WTC11 (cell line): Measurements from ENCODE around the gene TMEM186. TPM values are rescaled to one million over a fixed set of nuclear protein-coding genes. Genes with fewer than 3 reads are reported as not detected.

Experiments
- ATAC-seq: fragments of 200-7000 bp; cut with Tn5 transposase; 2 replicates; pipeline ENCODE4 v1.10.0; 2021; ENCODE audit warnings: mild to moderate bottlenecking, moderate library complexity
- CTCF ChIA-PET: fragments of 300-600 bp; sonication (Branson Sonifier 250); formaldehyde crosslinking; loops from one replicate; lab custom pipeline; 2021; ENCODE audit warnings: antibody characterized with exemption; lab: Charles Lee
- POLR2A ChIA-PET: fragments of 350-600 bp; sonication (Branson Sonifier 250); formaldehyde crosslinking; loops from one replicate; lab custom pipeline; 2021; ENCODE audit warnings: antibody characterized with exemption; lab: Charles Lee
- DNase-seq: peaks from one replicate; pipeline ENCODE4 v3.0.0; 2021; ENCODE audit warnings: low spot score
- H3K27ac Mint-ChIP-seq: 2 replicates; pipeline ENCODE4 v1.8.0; 2021; ENCODE audit warnings: mixed read lengths
- H3K27me3 Mint-ChIP-seq: 2 replicates; pipeline ENCODE4 v1.8.0; 2021; ENCODE audit warnings: low read depth, mild to moderate bottlenecking, moderate library complexity, mixed read lengths
- H3K36me3 Mint-ChIP-seq: 2 replicates; pipeline ENCODE4 v1.8.0; 2021; ENCODE audit warnings: mixed read lengths
- H3K4me1 Mint-ChIP-seq: 2 replicates; pipeline ENCODE4 v1.8.0; 2022; ENCODE audit warnings: mixed read lengths
- H3K4me3 Mint-ChIP-seq: 2 replicates; pipeline ENCODE4 v1.8.0; 2021; ENCODE audit warnings: mild to moderate bottlenecking, moderate library complexity, mixed read lengths
- H3K9me3 Mint-ChIP-seq: 2 replicates; pipeline ENCODE4 v1.8.0; 2021; ENCODE audit warnings: mixed read lengths
- ATF1 ChIP-seq: sonication (generic); formaldehyde crosslinking; IDR thresholded peaks from 2 replicates; pipeline ENCODE4 v1.8.1; 2023; ENCODE audit warnings: mild to moderate bottlenecking, moderate library complexity, missing genetic modification reagents
- CDX4 ChIP-seq: fragments of 250-450 bp; sonication (Bioruptor Pico); IDR thresholded peaks from 2 replicates; pipeline ENCODE4 v1.9.0; 2021; ENCODE audit warnings: moderate library complexity, mild to moderate bottlenecking, inconsistent platforms, borderline replicate concordance
- CREB1 ChIP-seq: sonication (generic); formaldehyde crosslinking; IDR thresholded peaks from 2 replicates; pipeline ENCODE4 v1.8.0; 2023; ENCODE audit warnings: mild to moderate bottlenecking, missing genetic modification reagents
- FOXJ3 ChIP-seq: sonication (generic); formaldehyde crosslinking; IDR thresholded peaks from 2 replicates; pipeline ENCODE4 v1.9.0; 2021; ENCODE audit warnings: missing genetic modification reagents, mild to moderate bottlenecking, borderline replicate concordance
- FOXP1 ChIP-seq: sonication (generic); formaldehyde crosslinking; IDR thresholded peaks from 2 replicates; pipeline ENCODE4 v1.8.0; 2022; ENCODE audit warnings: missing genetic modification reagents, mild to moderate bottlenecking, moderate library complexity, borderline replicate concordance
- FOXP4 ChIP-seq: sonication (generic); formaldehyde crosslinking; IDR thresholded peaks from 2 replicates; pipeline ENCODE4 v1.8.0; 2022; ENCODE audit warnings: mild to moderate bottlenecking, missing genetic modification reagents
- IRF2 ChIP-seq: sonication (generic); formaldehyde crosslinking; IDR thresholded peaks from 2 replicates; pipeline ENCODE4 v1.8.0; 2022; ENCODE audit warnings: low read depth, missing genetic modification reagents, borderline replicate concordance
- JUN ChIP-seq: sonication (generic); formaldehyde crosslinking; IDR thresholded peaks from 2 replicates; pipeline ENCODE4 v1.8.0; 2023; ENCODE audit warnings: mild to moderate bottlenecking, missing genetic modification reagents
- MLX ChIP-seq: sonication (generic); formaldehyde crosslinking; IDR thresholded peaks from 2 replicates; pipeline ENCODE4 v1.8.1; 2023; ENCODE audit warnings: mild to moderate bottlenecking, missing genetic modification reagents, moderate library complexity
- MXD4 ChIP-seq: fragments of 250-450 bp; sonication (Bioruptor Pico); IDR thresholded peaks from 2 replicates; pipeline ENCODE4 v1.8.0; 2021; ENCODE audit warnings: mild to moderate bottlenecking, moderate library complexity, borderline replicate concordance
- NR1H2 ChIP-seq: sonication (generic); formaldehyde crosslinking; IDR thresholded peaks from 2 replicates; pipeline ENCODE4 v1.9.0; 2021; ENCODE audit warnings: mild to moderate bottlenecking, moderate library complexity, missing genetic modification reagents
- NR2C2 ChIP-seq: sonication (generic); formaldehyde crosslinking; IDR thresholded peaks from 2 replicates; pipeline ENCODE4 v1.8.0; 2022; ENCODE audit warnings: mild to moderate bottlenecking, missing genetic modification reagents
- PREB ChIP-seq: sonication (generic); formaldehyde crosslinking; IDR thresholded peaks from 2 replicates; pipeline ENCODE4 v1.8.1; 2022; ENCODE audit warnings: mild to moderate bottlenecking, missing genetic modification reagents, moderate library complexity, borderline replicate concordance
- RELA ChIP-seq: sonication (generic); formaldehyde crosslinking; IDR thresholded peaks from 2 replicates; pipeline ENCODE4 v1.8.1; 2022; ENCODE audit warnings: missing genetic modification reagents, mild to moderate bottlenecking, borderline replicate concordance
- RORB ChIP-seq: fragments of 250-450 bp; sonication (Bioruptor Pico); IDR thresholded peaks from 2 replicates; pipeline ENCODE4 v1.9.0; 2021; ENCODE audit warnings: mild to moderate bottlenecking
- SMAD4 ChIP-seq: sonication (generic); formaldehyde crosslinking; IDR thresholded peaks from 2 replicates; pipeline ENCODE4 v1.8.0; 2022; ENCODE audit warnings: mild to moderate bottlenecking, missing genetic modification reagents
- TEAD1 ChIP-seq: sonication (generic); formaldehyde crosslinking; IDR thresholded peaks from 2 replicates; pipeline ENCODE4 v1.8.0; 2022; ENCODE audit warnings: mild to moderate bottlenecking, missing genetic modification reagents
- ZNF232 ChIP-seq: sonication (generic); formaldehyde crosslinking; IDR thresholded peaks from 2 replicates; pipeline ENCODE4 v1.8.0; 2022; ENCODE audit warnings: mild to moderate bottlenecking, missing genetic modification reagents
- ZNF416 ChIP-seq: fragments of 250-450 bp; sonication (Bioruptor Pico); IDR thresholded peaks from 2 replicates; pipeline ENCODE4 v1.9.0; 2021; ENCODE audit warnings: mild to moderate bottlenecking, inconsistent platforms
- total RNA-seq: library from RNA; stranded (reverse); gene quantifications from 3 replicates; pipeline ENCODE4 v1.2.3, GENCODE V29; 2021
- TF ChIP-seq, protein P1 (sequence below): sonication (generic); formaldehyde crosslinking; IDR thresholded peaks from 2 replicates; pipeline ENCODE4 v1.8.1; 2023; ENCODE audit warnings: mild to moderate bottlenecking, missing genetic modification reagents
- TF ChIP-seq, protein P2 (sequence below): sonication (generic); formaldehyde crosslinking; IDR thresholded peaks from 2 replicates; pipeline ENCODE4 v1.8.1; 2023; ENCODE audit warnings: mild to moderate bottlenecking, moderate library complexity, missing genetic modification reagents
- TF ChIP-seq, protein P3 (sequence below): sonication (generic); formaldehyde crosslinking; IDR thresholded peaks from 2 replicates; pipeline ENCODE4 v1.8.0; 2022; ENCODE audit warnings: mild to moderate bottlenecking, missing genetic modification reagents
- TF ChIP-seq, protein P4 (sequence below): fragments of 250-450 bp; sonication (Bioruptor Pico); IDR thresholded peaks from 2 replicates; pipeline ENCODE4 v1.8.0; 2021; ENCODE audit warnings: mild to moderate bottlenecking

TMEM186 gene
- total RNA-seq, 1 experiment from 2014 or later, result 17.8 TPM

- TF ChIP-seq FOXP1 (CRISPR knock-in tag), result no peak
- no peak for TF ChIP-seq MLX (CRISPR knock-in tag)
- no peak for TF ChIP-seq NR2C2 (CRISPR knock-in tag)
- TF ChIP-seq CREB1 (CRISPR knock-in tag), result no peak
- TF ChIP-seq, protein P1, sequence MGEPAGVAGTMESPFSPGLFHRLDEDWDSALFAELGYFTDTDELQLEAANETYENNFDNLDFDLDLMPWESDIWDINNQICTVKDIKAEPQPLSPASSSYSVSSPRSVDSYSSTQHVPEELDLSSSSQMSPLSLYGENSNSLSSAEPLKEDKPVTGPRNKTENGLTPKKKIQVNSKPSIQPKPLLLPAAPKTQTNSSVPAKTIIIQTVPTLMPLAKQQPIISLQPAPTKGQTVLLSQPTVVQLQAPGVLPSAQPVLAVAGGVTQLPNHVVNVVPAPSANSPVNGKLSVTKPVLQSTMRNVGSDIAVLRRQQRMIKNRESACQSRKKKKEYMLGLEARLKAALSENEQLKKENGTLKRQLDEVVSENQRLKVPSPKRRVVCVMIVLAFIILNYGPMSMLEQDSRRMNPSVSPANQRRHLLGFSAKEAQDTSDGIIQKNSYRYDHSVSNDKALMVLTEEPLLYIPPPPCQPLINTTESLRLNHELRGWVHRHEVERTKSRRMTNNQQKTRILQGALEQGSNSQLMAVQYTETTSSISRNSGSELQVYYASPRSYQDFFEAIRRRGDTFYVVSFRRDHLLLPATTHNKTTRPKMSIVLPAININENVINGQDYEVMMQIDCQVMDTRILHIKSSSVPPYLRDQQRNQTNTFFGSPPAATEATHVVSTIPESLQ, result no peak
- TF ChIP-seq JUN (CRISPR knock-in tag), result no peak
- TF ChIP-seq ATF1, result no peak
- TF ChIP-seq FOXJ3 (CRISPR knock-in tag), result no peak
- TF ChIP-seq, protein P2, sequence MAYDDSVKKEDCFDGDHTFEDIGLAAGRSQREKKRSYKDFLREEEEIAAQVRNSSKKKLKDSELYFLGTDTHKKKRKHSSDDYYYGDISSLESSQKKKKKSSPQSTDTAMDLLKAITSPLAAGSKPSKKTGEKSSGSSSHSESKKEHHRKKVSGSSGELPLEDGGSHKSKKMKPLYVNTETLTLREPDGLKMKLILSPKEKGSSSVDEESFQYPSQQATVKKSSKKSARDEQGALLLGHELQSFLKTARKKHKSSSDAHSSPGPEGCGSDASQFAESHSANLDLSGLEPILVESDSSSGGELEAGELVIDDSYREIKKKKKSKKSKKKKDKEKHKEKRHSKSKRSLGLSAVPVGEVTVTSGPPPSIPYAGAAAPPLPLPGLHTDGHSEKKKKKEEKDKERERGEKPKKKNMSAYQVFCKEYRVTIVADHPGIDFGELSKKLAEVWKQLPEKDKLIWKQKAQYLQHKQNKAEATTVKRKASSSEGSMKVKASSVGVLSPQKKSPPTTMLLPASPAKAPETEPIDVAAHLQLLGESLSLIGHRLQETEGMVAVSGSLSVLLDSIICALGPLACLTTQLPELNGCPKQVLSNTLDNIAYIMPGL (CRISPR knock-in tag), result no peak
- no peak for TF ChIP-seq NR1H2 (CRISPR knock-in tag)
- no peak for TF ChIP-seq RELA (CRISPR knock-in tag)
- no peak for TF ChIP-seq FOXP4 (CRISPR knock-in tag)
- TF ChIP-seq ZNF232, result no peak
- no peak for TF ChIP-seq PREB (CRISPR knock-in tag)
- TF ChIP-seq, all 79 proteins: peak for 0
Measured at GRCh38 chr16:8801701-8802100, 4.3 kb upstream of the TMEM186 start (continued).

DNA sequence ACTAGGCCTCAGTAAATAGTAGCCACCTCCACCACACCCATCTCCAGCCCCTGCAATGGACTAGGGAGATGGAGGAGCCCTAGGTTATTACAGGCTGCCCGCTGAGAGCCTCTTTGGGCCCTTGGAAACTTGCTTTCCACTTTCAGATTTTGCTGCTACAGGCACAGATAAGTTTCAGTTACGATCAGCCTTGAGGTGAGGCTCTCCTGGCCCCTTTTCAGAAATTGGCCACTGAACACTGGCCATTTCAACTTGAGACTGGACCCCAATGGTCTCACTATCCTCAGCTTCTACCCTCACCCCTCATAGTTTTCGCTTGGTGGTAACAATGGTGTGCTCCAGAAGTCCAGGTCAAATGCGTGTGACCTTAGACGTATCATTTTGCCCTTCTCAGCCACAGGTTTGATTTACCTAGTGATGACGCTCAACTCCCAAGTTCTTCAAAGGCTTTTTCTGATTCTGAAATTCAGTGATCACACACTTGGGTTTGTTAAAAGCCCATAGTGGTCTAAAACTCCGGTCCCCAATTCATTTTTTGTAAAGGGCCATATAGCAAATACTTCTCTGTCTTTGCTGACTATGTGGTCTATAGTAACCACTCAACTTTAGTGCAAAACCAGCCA is 1.2 kb upstream of the TMEM186 start:
- CTCF ChIA-PET, result no interaction called here
- POLR2A ChIA-PET, result no interaction called here
- Mint-ChIP-seq H3K27ac (peak overlapping the region; percentile 53; the same call in 1 of the 2 replicates), H3K9me3 (no peaks in the 10 kb centered on the region), H3K27me3 (no peaks in the 10 kb centered on the region), H3K4me1 (peaks cover 22% of the 10 kb centered on the region), H3K36me3 (peaks cover 22% of the 10 kb centered on the region), H3K4me3 (peak overlapping the region; percentile 91)
- ATAC-seq (no peak), DNase-seq (no peak)
- TF ChIP-seq SMAD4 (CRISPR knock-in tag), result no peak
- no peak for TF ChIP-seq JUN (CRISPR knock-in tag)
- TF ChIP-seq IRF2 (CRISPR knock-in tag), result no peak
- no peak for TF ChIP-seq MXD4 (CRISPR knock-in tag)
- TF ChIP-seq, protein P3, sequence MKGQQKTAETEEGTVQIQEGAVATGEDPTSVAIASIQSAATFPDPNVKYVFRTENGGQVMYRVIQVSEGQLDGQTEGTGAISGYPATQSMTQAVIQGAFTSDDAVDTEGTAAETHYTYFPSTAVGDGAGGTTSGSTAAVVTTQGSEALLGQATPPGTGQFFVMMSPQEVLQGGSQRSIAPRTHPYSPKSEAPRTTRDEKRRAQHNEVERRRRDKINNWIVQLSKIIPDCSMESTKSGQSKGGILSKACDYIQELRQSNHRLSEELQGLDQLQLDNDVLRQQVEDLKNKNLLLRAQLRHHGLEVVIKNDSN (CRISPR knock-in tag), result no peak
- no peak for TF ChIP-seq RORB (CRISPR knock-in tag)
- no peak for TF ChIP-seq ZNF416 (CRISPR knock-in tag)
- no peak for TF ChIP-seq FOXP4 (CRISPR knock-in tag)
- no peak for TF ChIP-seq TEAD1 (CRISPR knock-in tag)
- TF ChIP-seq ZNF232, result no peak
- no peak for TF ChIP-seq CDX4 (CRISPR knock-in tag)
- TF ChIP-seq, protein P4, sequence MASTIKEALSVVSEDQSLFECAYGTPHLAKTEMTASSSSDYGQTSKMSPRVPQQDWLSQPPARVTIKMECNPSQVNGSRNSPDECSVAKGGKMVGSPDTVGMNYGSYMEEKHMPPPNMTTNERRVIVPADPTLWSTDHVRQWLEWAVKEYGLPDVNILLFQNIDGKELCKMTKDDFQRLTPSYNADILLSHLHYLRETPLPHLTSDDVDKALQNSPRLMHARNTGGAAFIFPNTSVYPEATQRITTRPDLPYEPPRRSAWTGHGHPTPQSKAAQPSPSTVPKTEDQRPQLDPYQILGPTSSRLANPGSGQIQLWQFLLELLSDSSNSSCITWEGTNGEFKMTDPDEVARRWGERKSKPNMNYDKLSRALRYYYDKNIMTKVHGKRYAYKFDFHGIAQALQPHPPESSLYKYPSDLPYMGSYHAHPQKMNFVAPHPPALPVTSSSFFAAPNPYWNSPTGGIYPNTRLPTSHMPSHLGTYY (CRISPR knock-in tag), result no peak
